GM12878 (cell line): ENCODE measurements around the gene SLC17A7.

Experiments
- SMC3 ChIP-seq: IDR thresholded peaks from 2 replicates; pipeline ENCODE4 v1.6.1; 2011; ENCODE audit warnings: low read length, improper control_type of control experiment, borderline replicate concordance
- SP1 ChIP-seq: IDR thresholded peaks from one replicate; pipeline ENCODE4 v1.6.1; 2011; ENCODE audit warnings: low read depth, low read length
- TF ChIP-seq, protein P1 (sequence below), 3 experiments: IDR thresholded peaks in 2 of 3; conservative IDR thresholded peaks in 1 of 3; 2 replicates each; pipeline ENCODE4 v1.5.1; 2011; ENCODE audit warnings: low read depth in 3 of 3, low read length in 3 of 3, mild to moderate bottlenecking in 3 of 3, control low read depth in 2 of 3, moderate library complexity in 2 of 3, inconsistent platforms in 1 of 3, mixed read lengths in 1 of 3; ENCODE audit not compliant: control insufficient read depth in 2 of 3, insufficient read depth in 1 of 3; ENCODE audit errors: extremely low read depth in 1 of 3

DNA sequence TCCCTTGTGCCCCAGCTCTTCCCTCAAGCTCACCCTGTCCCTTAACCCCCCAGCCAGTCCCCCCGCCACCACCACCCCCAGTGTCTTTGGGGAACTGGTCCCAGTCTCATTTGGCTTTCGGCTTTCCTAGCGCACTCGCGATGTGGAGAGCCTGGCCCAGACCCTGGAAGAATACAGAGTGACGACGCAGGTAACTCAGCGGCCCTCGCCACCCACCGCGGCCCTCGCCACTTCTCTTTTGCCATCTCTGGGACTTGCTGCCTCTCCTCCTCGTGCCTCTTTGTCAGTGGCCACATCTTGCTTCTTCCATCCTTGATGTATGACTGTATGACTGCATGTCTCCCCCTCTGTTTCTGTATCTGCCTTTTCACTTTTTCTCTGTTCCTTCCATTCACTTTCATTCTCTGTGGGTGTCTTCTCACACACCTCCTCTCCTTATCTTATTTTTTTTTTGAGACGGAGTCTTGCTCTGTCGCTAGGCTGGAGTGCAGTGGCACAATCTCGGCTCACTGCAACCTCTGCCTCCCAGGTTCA is 33.8 kb downstream of the SLC17A7 start:
- TF ChIP-seq, protein P1, sequence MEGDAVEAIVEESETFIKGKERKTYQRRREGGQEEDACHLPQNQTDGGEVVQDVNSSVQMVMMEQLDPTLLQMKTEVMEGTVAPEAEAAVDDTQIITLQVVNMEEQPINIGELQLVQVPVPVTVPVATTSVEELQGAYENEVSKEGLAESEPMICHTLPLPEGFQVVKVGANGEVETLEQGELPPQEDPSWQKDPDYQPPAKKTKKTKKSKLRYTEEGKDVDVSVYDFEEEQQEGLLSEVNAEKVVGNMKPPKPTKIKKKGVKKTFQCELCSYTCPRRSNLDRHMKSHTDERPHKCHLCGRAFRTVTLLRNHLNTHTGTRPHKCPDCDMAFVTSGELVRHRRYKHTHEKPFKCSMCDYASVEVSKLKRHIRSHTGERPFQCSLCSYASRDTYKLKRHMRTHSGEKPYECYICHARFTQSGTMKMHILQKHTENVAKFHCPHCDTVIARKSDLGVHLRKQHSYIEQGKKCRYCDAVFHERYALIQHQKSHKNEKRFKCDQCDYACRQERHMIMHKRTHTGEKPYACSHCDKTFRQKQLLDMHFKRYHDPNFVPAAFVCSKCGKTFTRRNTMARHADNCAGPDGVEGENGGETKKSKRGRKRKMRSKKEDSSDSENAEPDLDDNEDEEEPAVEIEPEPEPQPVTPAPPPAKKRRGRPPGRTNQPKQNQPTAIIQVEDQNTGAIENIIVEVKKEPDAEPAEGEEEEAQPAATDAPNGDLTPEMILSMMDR (IDR thresholded peaks at IDR 0.05 in 2 of 3, conservative IDR thresholded peaks at IDR 0.05 in 1 of 3; ENCODE audit: control insufficient read depth in 2 of 3, extremely low read depth in 1 of 3, insufficient read depth in 1 of 3, low read depth in 3 of 3, low read length in 3 of 3): no peak
- TF ChIP-seq SMC3 (no peak), SP1 (no peak)
